Measurements from ENCODE around the gene NMU. TPM values are rescaled to one million over a fixed set of nuclear protein-coding genes. Genes with fewer than 3 reads are reported as not detected.
"Not testable (repeated sequence)": the region's sequence is repeated elsewhere in the genome, so short reads cannot be mapped to it uniquely, and the experiment has no call there.

NMU gene
- total RNA-seq, 1 donor from 2014 or later = 0.65 TPM

DNA sequence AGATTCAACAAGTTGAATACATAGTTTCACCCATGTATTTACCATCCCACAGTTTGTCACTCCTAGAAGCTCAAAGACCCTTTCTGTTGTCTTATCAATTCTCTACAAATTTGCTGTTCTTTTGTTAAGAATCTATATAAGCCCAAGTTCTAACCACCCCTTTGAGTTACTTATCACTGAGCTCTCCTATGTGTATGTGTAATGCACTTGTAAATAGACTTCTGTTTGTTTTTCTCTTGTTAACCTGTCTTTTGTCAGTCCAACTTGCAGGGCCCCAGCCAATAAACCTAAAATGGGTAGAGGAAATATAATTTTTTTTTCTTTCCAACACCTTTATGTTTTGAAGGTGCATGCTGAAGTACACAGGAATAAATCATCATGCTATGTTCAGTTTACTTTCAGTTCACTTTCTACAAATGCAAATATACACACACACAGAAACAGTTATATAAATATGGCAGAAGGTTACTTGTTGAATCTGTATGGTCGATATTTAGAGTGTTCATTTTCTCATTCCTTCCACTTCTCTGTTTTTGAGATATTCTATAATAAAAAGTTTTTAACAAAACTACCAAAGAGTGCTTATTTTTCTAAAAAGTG, 67.1 kb downstream of the NMU start:
- DNase-seq (ENCODE audit: low spot score) (no peak), ATAC-seq (no peak)

DNA sequence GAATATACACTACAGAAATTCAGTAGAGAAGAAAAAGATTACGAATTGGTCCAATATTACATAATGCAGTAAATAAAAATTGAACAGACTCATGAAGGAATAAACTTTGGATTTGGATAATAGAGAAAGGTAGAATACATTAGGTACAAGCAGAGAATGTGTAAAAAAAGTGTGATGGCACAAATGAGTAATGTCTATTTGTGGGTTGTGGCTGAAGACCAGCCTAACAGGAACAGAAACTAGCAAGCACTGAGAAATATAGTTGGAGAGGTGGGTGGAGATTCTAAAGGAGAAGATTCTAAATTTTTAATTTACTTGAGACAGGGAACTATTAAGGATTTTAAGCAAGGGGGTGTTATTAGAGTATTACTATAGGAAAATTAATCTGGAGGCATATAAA, 74.2 kb downstream of the NMU start:
- ATAC-seq (no peak), DNase-seq (ENCODE audit: low spot score) (no peak)

GRCh38 chr4:55560096-55560495, 76.0 kb downstream of the NMU start:
- ATAC-seq (no peak), DNase-seq (ENCODE audit: low spot score) (no peak)

- DNase-seq (ENCODE audit: low spot score) (no peak), ATAC-seq (peak; percentile 67)
Observed at GRCh38 chr4:55554453-55555030, 81.6 kb downstream of the NMU start.

GRCh38 chr4:55553441-55554201, 82.5 kb downstream of the NMU start:
- DNase-seq (ENCODE audit: low spot score) (peak; percentile 46), ATAC-seq (peak; percentile 86)

- DNase-seq (ENCODE audit: low spot score); ATAC-seq: not testable (repeated sequence)
Observed at GRCh38 chr4:55551964-55552363, 84.1 kb downstream of the NMU start.

DNA sequence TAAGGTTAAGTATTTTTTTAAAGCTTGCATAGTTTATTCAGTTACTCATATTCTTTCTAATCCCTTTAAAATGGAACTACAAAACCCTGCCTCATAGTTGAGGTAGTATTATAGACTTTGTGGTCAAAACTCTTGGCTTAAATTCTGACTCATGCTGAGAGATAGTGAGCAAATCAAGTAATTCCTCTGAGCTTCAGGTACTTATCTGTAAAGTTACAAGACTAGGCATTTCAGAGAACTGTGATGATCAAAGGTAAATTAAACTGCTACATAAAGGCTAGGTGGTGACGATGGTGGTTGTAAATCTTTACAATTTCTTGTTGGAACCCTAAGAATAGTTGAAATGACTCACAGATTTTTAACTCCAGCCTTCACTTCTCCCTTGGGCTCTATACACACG, 86.2 kb downstream of the NMU start:
- DNase-seq (ENCODE audit: low spot score) (no peak), ATAC-seq (no peak)

GRCh38 chr4:55547918-55548317, 88.2 kb downstream of the NMU start:
- ATAC-seq (no peak), DNase-seq (ENCODE audit: low spot score) (no peak)

DNA sequence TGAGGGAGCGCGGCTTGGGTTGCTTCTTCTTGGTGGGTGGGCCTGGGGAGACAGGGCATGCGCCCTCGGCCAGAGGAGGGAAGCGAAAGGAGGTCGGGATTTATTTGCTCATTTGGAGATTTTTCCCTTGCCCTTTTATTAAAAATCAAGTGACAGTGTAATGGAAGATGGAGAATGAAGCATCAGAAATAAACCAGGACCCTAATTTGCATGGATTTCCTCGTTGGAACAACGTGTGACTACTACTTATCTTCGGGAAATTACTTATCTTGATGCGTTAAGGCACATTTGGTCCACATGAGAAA, 88.7 kb downstream of the NMU start:
- ATAC-seq (no peak), DNase-seq (ENCODE audit: low spot score) (no peak)

DNA sequence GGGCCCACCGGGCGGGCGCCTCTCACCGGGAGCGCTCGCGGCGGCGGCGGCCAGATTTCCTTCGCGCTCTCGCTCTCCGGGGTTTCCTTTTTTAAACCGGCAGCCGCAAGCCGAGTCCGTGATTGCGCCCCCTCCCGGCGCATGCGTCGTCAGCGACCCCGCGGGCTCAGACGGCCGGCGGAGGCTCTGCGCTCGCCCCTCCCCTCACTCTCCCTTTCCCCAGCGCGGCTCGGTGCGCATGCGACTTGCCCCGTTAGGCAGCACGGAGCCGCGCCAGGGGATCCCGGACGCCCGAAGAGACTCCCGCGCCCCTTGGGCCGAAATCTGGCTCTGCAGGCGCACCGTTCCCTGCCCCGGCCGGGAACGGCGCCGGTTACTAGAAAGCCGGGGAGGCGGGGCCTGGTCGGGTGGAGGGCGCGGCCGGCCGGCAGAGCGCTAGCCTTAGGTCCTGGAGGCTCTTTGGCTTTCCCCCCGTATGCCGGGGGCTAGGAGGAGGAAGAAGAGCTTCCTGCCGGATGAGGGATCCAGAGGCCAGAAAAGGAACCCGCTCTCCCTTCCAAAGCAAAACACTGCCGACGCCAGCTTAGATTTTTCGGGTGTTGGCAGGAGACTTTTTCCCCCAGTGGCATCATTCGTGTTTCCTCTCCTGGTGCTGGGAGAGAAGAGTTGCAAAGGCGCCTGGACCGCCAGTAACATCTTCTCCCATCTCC, 89.2 kb downstream of the NMU start, which contains the start of gene CLOCK:
TSS of gene CLOCK (minus strand) at position 154 of the 710 bp plus-strand sequence. CDS start 64,124 bp downstream, outside the sequence.
- peak; percentile 89 for DNase-seq (ENCODE audit: low spot score)
- ATAC-seq = peak; percentile 84

DNA sequence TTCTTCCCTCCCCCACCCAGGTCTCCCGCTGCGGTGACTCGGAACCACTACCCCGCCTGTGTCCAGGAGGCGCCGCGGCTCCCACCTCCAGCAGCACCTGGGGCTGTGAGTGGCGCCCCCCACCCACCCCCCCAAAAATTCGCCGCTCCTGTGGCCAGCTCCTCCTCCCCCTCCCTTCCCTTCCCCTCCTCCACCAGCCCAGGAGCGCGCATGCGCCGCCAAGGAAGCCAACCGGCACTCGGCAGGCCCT, 89.7 kb downstream of the NMU start:
- ATAC-seq (peak; percentile 82), DNase-seq (ENCODE audit: low spot score) (no peak)

- ATAC-seq = peak; percentile 80
- DNase-seq (ENCODE audit: low spot score) = peak; percentile 89
Observed at GRCh38 chr4:55545641-55546505, 90.2 kb downstream of the NMU start.

Other genes with a start within 250 kb of the NMU start
- gene TMEM165, start 240.3 kb downstream of the NMU start, total RNA-seq = 15.8 TPM
- gene CLOCK, start 89.4 kb downstream of the NMU start, total RNA-seq = 14.4 TPM
- not detected for gene PDCL2, start 44.1 kb downstream of the NMU start, total RNA-seq
- gene EXOC1L, start 183.5 kb upstream of the NMU start, total RNA-seq = not detected
- gene EXOC1, start 217.3 kb upstream of the NMU start, total RNA-seq = 6.3 TPM

Measured in left lobe of liver (tissue), 2 donors.